ENCODE data around the gene SLC2A6. TPM values are rescaled to one million over a fixed set of nuclear protein-coding genes. Genes with fewer than 3 reads are reported as not detected.

The SLC2A6 gene
- polyA plus RNA-seq, 1 donor (not counting 4 experiments of a cell fraction or from before 2014, with no cell fraction given) = 15.9 TPM

- no peak for FAIRE-seq
- Histone ChIP-seq H3K27me3 (ENCODE audit: control insufficient read depth, extremely low read depth, insufficient read depth, low read length) (peaks cover 4% of the 10 kb centered on the region), H3K9me1 (ENCODE audit: control insufficient read depth, extremely low read depth, insufficient read depth, low read length) (no peaks in the 10 kb centered on the region), H3K4me2 (ENCODE audit: control insufficient read depth, extremely low read depth, insufficient read depth, low read depth, low read length) (no peak overlapping the region), H4K20me1 (ENCODE audit: control insufficient read depth, extremely low read depth, insufficient read depth, low read length) (no peaks in the 10 kb centered on the region), H2AFZ (ENCODE audit: control insufficient read depth, low read length) (no peak overlapping the region), H3K27ac (ENCODE audit: control insufficient read depth, insufficient read depth, low read length) (no peak overlapping the region), H3K9ac (ENCODE audit: control insufficient read depth, extremely low read depth, insufficient read depth, low read length) (no peak overlapping the region), H3K4me1 (ENCODE audit: control insufficient read depth, extremely low read depth, insufficient read depth, low read length) (no peaks in the 10 kb centered on the region), H3K9me3 (ENCODE audit: control insufficient read depth, low read depth, low read length) (no peaks in the 10 kb centered on the region), H3K4me3 (ENCODE audit: control insufficient read depth in 2 of 3, extremely low read depth in 1 of 3, insufficient read depth in 2 of 3, low read depth in 1 of 3, low read length in 3 of 3) (no peak overlapping the region), H3K36me3 (ENCODE audit: control insufficient read depth in 2 of 2, extremely low read depth in 1 of 2, insufficient read depth in 2 of 2, low read length in 2 of 2) (no peaks in the 10 kb centered on the region), H3K79me2 (ENCODE audit: control insufficient read depth, insufficient read depth, low read length) (no peaks in the 10 kb centered on the region)
- no peak for DNase-seq (ENCODE audit: low read depth, low spot score)
- TF ChIP-seq EZH2 (IDR thresholded peaks at IDR 0.05; ENCODE audit: low read length) = no peak
- no peak for TF ChIP-seq CTCF (optimal IDR thresholded peaks at IDR 0.05 in 1 of 3, IDR thresholded peaks at IDR 0.05 in 1 of 3, conservative IDR thresholded peaks at IDR 0.05 in 1 of 3; ENCODE audit: extremely low read depth in 1 of 3, insufficient read depth in 2 of 3, low read length in 3 of 3)
- dilution Hi-C loops (cut with MboI; ENCODE audit: extremely low pct_ligation_motif_present, low sequenced_read_pairs) = no loop called here
These were observed 20.4 kb upstream of the SLC2A6 start for GRCh38 chr9:133499132-133499891.

GRCh38 chr9:133496861-133497842 is 18.3 kb upstream of the SLC2A6 start:
- Histone ChIP-seq H3K79me2 (ENCODE audit: control insufficient read depth, insufficient read depth, low read length) (no peaks in the 10 kb centered on the region), H3K9me3 (ENCODE audit: control insufficient read depth, low read depth, low read length) (no peaks in the 10 kb centered on the region), H3K36me3 (ENCODE audit: control insufficient read depth in 2 of 2, extremely low read depth in 1 of 2, insufficient read depth in 2 of 2, low read length in 2 of 2) (no peaks in the 10 kb centered on the region), H3K4me2 (ENCODE audit: control insufficient read depth, extremely low read depth, insufficient read depth, low read depth, low read length) (no peak overlapping the region), H3K9me1 (ENCODE audit: control insufficient read depth, extremely low read depth, insufficient read depth, low read length) (no peaks in the 10 kb centered on the region), H2AFZ (ENCODE audit: control insufficient read depth, low read length) (no peak overlapping the region), H3K4me3 (ENCODE audit: control insufficient read depth in 2 of 3, extremely low read depth in 1 of 3, insufficient read depth in 2 of 3, low read depth in 1 of 3, low read length in 3 of 3) (no peak overlapping the region), H4K20me1 (ENCODE audit: control insufficient read depth, extremely low read depth, insufficient read depth, low read length) (no peaks in the 10 kb centered on the region), H3K4me1 (ENCODE audit: control insufficient read depth, extremely low read depth, insufficient read depth, low read length) (peaks cover 7% of the 10 kb centered on the region), H3K9ac (ENCODE audit: control insufficient read depth, extremely low read depth, insufficient read depth, low read length) (no peak overlapping the region), H3K27me3 (ENCODE audit: control insufficient read depth, extremely low read depth, insufficient read depth, low read length) (peaks cover 4% of the 10 kb centered on the region), H3K27ac (ENCODE audit: control insufficient read depth, insufficient read depth, low read length) (no peak overlapping the region)
- dilution Hi-C loops (cut with MboI; ENCODE audit: extremely low pct_ligation_motif_present, low sequenced_read_pairs) = no loop called here
- no peak for TF ChIP-seq CTCF (optimal IDR thresholded peaks at IDR 0.05 in 1 of 3, IDR thresholded peaks at IDR 0.05 in 1 of 3, conservative IDR thresholded peaks at IDR 0.05 in 1 of 3; ENCODE audit: extremely low read depth in 1 of 3, insufficient read depth in 2 of 3, low read length in 3 of 3)
- TF ChIP-seq EZH2 (IDR thresholded peaks at IDR 0.05; ENCODE audit: low read length) = no peak
- no peak for FAIRE-seq
- DNase-seq (ENCODE audit: low read depth, low spot score) = no peak

Data from keratinocyte (primary cell).